Colonic mucosa (tissue), 4 donors: ENCODE measurements around the gene DAG1. TPM values are rescaled to one million over a fixed set of nuclear protein-coding genes. Genes with fewer than 3 reads are reported as not detected.

ENCODE experiments used
- DNase-seq: peaks from one replicate; pipeline ENCODE4 v3.0.0-alpha.2; 2020
- H3K27ac ChIP-seq: fragments of 200-600 bp; one replicate; pipeline ENCODE4 v1.8.0; 2021
- H3K27me3 ChIP-seq: fragments of 200-600 bp; one replicate; pipeline ENCODE4 v1.8.0; 2021
- H3K36me3 ChIP-seq: fragments of 200-600 bp; one replicate; pipeline ENCODE4 v1.8.0; 2021
- H3K4me1 ChIP-seq: fragments of 200-600 bp; one replicate; pipeline ENCODE4 v1.8.0; 2021; ENCODE audit warnings: mild to moderate bottlenecking
- H3K4me3 ChIP-seq: fragments of 200-600 bp; one replicate; pipeline ENCODE4 v1.8.0; 2021
- H3K9ac ChIP-seq, 2 donors: one replicate each; pipeline ENCODE4 v1.7.0; 2013; ENCODE audit warnings: control low read depth in 2 of 2, low read depth in 2 of 2, low read length in 2 of 2
- H3K9me3 ChIP-seq: fragments of 200-600 bp; one replicate; pipeline ENCODE4 v1.8.0; 2021
- intact Hi-C: fragments of 100-400 bp; cut with DNase I; formaldehyde crosslinking; loops from one replicate; pipeline ENCODE4 v1.14.1; 2022
- total RNA-seq, 2 donors: library from RNA; stranded (reverse); fragmentation: NEBNext Ultra II Directional in 1 of 2; extraction: Animal tissue kit (Norgen Biotek cat#: 25700) in 1 of 2; gene quantifications; one replicate each; pipeline ENCODE4 v1.2.1, GENCODE V29; 2021
- TF ChIP-seq, protein P1 (sequence below): fragments of 200-600 bp; IDR thresholded peaks from one replicate; pipeline ENCODE4 v1.8.0; 2022; ENCODE audit warnings: antibody characterized with exemption, mild to moderate bottlenecking
- donor health status: healthy.
- donor health status: DM: no; HTN: no; CAD: no.
- donor health status: DM: no; HTN: no; CAD: no.

DAG1 gene
- total RNA-seq, 2 donors from 2014 or later, result 81.7 to 107 TPM

DNA sequence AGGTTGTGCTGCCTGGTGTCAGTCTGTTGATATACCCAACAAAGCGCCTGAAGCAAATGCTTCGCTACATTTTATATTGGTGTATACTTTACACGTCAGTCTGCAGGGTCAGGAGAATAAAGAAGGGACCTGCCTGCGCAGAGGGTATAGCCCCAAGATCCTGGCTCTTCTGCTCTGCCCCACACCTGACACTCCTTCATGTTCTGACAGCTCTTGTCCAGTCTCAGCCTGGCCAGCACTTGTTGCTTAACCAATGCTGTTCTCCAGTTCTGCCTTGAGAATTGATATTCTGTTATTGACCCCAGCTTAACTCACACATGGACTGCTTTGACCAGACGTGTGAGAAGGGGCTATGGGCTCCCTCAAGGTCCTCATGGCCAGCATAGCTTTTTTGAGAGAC lies 48.4 kb downstream of the DAG1 start:
- no peak overlapping the region for H3K27ac ChIP-seq

DNA sequence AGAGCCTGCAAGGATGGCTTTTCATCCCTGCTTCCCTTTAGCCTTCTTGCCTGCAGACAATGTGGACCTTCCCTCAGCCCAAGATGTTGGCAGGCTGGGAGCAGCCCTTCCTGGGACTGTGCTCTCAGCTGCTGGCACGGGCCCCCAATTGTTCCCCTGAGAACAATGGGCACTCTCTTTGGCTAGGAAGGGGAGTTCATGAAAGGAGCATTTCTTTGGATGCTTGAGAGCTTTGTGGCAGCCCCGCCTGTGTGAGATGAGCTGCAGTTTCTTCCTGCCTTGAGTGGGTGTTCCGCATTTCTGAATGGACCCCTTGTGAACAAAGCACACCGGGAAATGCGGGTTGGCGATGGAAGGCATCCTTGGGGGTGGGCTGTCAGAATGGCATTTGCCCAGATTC lies 49.2 kb downstream of the DAG1 start:
- H3K9ac ChIP-seq, result no peak overlapping the region
- DNase-seq, result no peak
- H3K4me3 ChIP-seq, result no peak overlapping the region

More for the DNA sequence above, 48.4 kb downstream of the DAG1 start:
- Histone ChIP-seq H3K27me3 (no peaks in the 10 kb centered on the region), H3K4me1 (no peaks in the 10 kb centered on the region), H3K4me3 (no peak overlapping the region), H3K36me3 (no peaks in the 10 kb centered on the region), H3K9me3 (no peaks in the 10 kb centered on the region), H3K9ac (no peak overlapping the region)
- no peak for DNase-seq
- TF ChIP-seq, protein P1, sequence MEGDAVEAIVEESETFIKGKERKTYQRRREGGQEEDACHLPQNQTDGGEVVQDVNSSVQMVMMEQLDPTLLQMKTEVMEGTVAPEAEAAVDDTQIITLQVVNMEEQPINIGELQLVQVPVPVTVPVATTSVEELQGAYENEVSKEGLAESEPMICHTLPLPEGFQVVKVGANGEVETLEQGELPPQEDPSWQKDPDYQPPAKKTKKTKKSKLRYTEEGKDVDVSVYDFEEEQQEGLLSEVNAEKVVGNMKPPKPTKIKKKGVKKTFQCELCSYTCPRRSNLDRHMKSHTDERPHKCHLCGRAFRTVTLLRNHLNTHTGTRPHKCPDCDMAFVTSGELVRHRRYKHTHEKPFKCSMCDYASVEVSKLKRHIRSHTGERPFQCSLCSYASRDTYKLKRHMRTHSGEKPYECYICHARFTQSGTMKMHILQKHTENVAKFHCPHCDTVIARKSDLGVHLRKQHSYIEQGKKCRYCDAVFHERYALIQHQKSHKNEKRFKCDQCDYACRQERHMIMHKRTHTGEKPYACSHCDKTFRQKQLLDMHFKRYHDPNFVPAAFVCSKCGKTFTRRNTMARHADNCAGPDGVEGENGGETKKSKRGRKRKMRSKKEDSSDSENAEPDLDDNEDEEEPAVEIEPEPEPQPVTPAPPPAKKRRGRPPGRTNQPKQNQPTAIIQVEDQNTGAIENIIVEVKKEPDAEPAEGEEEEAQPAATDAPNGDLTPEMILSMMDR, result no peak
- intact Hi-C loops, result no loop called here

DNA sequence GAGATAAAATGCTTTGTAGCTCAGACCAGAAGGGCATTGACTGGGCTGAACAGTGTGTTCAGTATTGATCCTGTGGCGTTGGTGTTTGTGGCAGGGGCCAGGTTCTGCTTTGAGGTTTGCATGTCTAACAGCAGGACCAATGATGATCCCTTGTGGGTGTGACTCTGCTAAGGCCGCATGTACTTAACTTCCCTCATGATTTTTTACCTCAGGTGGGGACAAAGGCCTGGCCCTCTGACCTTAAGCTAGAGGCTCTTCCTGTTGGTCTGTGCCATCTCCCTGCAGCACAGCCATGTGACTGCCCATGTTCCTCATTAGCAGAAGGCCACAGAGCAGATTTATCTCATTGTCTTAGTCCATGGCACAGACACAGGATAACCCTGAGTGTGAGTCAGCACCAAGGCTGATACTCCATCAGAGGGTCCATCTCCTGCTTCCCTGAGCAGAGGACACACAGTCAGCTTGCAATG lies 49.9 kb downstream of the DAG1 start:
- H3K36me3 ChIP-seq, result no peaks in the 10 kb centered on the region
- H3K4me3 ChIP-seq, result no peak overlapping the region
- no peak overlapping the region for H3K27ac ChIP-seq
- no peak for DNase-seq
- TF ChIP-seq, protein P1, result no peak
- no peaks in the 10 kb centered on the region for H3K9me3 ChIP-seq
- intact Hi-C loops, result no loop called here
- no peak overlapping the region for H3K9ac ChIP-seq
- H3K4me1 ChIP-seq, result no peaks in the 10 kb centered on the region
- H3K27me3 ChIP-seq, result no peaks in the 10 kb centered on the region

More for the DNA sequence above, 49.2 kb downstream of the DAG1 start:
- intact Hi-C loops, result no loop called here
- H3K27ac ChIP-seq, result no peak overlapping the region
- H3K9me3 ChIP-seq, result no peaks in the 10 kb centered on the region
- TF ChIP-seq, protein P1, result no peak
- no peaks in the 10 kb centered on the region for H3K36me3 ChIP-seq
- no peaks in the 10 kb centered on the region for H3K27me3 ChIP-seq
- no peaks in the 10 kb centered on the region for H3K4me1 ChIP-seq

DNA sequence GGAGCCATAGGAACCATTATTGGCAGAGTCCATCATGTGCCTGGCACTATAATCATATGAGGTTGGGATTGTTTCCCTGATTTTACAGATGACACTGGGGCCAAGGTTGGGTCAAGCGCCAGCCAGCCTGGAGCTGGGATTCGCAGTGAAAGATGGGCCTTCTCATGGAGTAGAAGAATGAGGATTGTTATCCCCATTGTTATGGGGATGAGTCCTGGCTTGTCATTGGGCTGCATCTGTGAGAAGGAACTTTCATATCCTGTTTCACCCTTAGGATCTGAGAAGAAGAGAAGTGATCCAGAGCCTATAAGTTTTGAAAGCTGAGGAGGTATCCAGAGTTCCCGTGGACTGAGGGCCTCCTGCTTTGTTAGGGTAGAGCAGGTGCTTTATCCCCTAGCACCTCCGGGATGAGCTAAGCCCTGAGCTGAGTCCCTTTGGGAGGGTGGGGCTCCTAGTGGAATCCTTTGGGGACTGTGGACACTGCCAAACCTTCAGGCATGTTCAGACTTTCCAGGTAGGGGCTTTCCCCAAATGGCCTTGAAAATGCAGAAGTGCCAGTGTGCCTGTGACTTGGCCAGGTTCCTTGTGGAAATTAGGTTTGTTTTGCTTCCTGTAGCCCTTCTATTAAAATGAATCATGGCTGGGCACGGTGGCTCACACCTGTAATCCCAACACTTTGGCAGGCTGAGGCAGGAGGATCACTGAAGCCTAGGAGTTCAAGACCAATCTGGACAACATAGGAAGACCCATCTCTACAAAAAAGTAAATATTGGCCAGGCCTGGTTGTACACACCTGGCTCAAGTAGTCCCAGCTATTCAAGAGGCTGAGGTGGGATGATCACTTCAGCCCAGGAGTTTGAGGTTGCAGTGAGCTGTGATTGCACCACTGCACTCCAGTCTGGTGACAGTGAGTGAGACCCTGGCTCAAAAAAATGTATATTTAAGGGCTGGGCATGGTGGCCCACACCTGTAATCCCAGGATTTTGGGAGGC lies 54.0 kb downstream of the DAG1 start:
- H3K9me3 ChIP-seq, result no peaks in the 10 kb centered on the region
- no peaks in the 10 kb centered on the region for H3K36me3 ChIP-seq
- no peak for DNase-seq
- TF ChIP-seq, protein P1, result no peak
- intact Hi-C loops, result no loop called here
- H3K9ac ChIP-seq, result no peak overlapping the region
- H3K4me3 ChIP-seq, result no peak overlapping the region
- no peaks in the 10 kb centered on the region for H3K27me3 ChIP-seq
- no peak overlapping the region for H3K27ac ChIP-seq
- H3K4me1 ChIP-seq, result no peaks in the 10 kb centered on the region

DNA sequence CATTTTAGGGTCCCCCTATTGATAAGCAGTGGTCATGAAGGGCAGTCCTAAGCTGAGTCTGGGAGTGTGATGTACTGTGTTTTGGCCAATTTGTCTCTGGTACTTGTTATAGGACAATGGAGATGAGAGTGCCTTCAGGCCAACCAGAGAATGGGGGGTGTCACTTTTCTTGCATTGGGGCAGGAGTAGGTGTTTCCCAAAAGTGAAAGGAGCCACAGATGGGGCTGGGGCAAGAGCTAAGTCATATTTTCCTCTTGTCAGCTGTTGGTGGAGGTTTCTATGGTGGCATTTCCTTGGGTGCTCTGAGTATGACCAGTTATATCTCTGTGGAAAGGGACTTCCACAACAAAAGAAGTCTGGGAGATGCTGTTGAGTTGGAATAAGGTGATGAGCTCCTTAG lies 59.5 kb downstream of the DAG1 start:
- intact Hi-C loops, result no loop called here
- H3K4me1 ChIP-seq, result no peaks in the 10 kb centered on the region
- TF ChIP-seq, protein P1, result no peak
- H3K9ac ChIP-seq, result no peak overlapping the region
- DNase-seq, result no peak
- peaks cover 7% of the 10 kb centered on the region for H3K36me3 ChIP-seq
- no peak overlapping the region for H3K4me3 ChIP-seq
- H3K27ac ChIP-seq, result no peak overlapping the region
- H3K27me3 ChIP-seq, result no peaks in the 10 kb centered on the region
- H3K9me3 ChIP-seq, result no peaks in the 10 kb centered on the region
